ENCODE data around the gene SCG3.
A peak's percentile ranks its signal among the peaks of the same experiment; 100 is the strongest.
"Not testable (repeated sequence)": the region's sequence is repeated elsewhere in the genome, so short reads cannot be mapped to it uniquely, and the experiment has no call there.

SCG3 gene

DNA sequence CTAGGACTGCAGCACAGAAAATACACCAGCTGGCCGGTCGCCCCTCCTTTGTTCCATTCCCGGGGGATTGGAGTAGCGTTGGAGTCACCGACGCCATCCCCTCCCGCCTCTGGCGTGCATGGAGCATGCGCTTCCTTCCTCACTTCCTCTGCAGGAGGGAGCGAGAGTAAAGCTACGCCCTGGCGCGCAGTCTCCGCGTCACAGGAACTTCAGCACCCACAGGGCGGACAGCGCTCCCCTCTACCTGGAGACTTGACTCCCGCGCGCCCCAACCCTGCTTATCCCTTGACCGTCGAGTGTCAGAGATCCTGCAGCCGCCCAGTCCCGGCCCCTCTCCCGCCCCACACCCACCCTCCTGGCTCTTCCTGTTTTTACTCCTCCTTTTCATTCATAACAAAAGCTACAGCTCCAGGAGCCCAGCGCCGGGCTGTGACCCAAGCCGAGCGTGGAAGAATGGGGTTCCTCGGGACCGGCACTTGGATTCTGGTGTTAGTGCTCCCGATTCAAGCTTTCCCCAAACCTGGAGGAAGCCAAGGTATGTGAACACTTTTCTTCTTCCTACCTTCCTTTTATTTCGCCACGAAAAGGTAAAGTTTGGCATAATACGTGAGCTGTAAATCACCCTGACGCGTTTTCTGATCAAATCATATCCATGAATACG lies at the start of gene SCG3:
Gene SCG3, plus strand, starts transcription at position 201 of the 661 bp plus-strand sequence. Its CDS starts 253 bp downstream, at position 454.
- Histone ChIP-seq H3K4me1 (ENCODE audit: insufficient read depth, insufficient read length) (peaks cover 2% of the 10 kb centered on the region), H3K27me3 (ENCODE audit: insufficient read depth, insufficient read length) (peaks cover 6% of the 10 kb centered on the region), H3K9ac (ENCODE audit: insufficient read length, low read depth) (peak within 1 kb of the TSS; percentile 51), H3K9me3 (ENCODE audit: insufficient read depth, low read length) (no peaks in the 10 kb centered on the region), H3K36me3 (ENCODE audit: insufficient read depth, insufficient read length, low read length) (no peaks in the 10 kb centered on the region), H3K4me3 (ENCODE audit: insufficient read length, low read depth) (peak within 1 kb of the TSS; percentile 53)
- peak; percentile 88 for DNase-seq (ENCODE audit: low read depth, low spot score)
- TF ChIP-seq ZNF274 (IDR thresholded peaks at IDR 0.05; ENCODE audit: low read depth, low read length) (no peak), SUZ12 (IDR thresholded peaks at IDR 0.05; ENCODE audit: extremely low read depth, insufficient read depth, insufficient read length) (no peak), YY1 (IDR thresholded peaks at IDR 0.05; ENCODE audit: insufficient read depth, insufficient read length) (no peak)

DNA sequence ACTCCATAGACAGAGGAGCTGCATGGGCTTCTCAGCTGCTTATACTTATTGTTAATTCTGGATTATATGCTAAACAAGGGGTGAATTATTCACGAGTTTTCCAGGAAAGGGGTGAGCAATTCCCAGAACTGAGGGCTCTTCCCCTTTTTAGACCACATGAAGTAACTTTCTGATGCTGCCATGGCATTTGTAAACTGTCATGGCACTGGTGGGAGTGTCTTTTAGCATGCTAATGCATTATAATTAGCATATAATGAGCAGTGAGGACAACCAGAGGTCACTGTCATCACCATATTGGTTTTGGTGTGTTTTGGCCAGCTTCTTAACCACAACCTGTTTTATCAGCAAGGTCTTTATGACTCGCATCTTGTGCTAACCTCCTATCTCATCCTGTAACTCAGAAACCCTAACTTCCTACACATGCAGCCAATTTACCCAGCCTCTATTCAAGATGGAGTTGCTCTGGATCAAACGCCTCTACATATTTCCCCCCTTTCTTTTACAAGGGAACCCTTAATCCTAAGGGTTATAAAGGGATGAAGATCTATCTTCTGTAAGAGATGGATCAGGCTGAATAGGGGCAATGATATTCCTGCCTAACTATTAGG lies 46.6 kb upstream of the SCG3 start:
- no peaks in the 10 kb centered on the region for H3K9me3 ChIP-seq (ENCODE audit: insufficient read depth, low read length)
- no peaks in the 10 kb centered on the region for H3K4me1 ChIP-seq (ENCODE audit: insufficient read depth, insufficient read length)
- DNase-seq (ENCODE audit: low read depth, low spot score) = no peak
- no peaks in the 10 kb centered on the region for H3K36me3 ChIP-seq (ENCODE audit: insufficient read depth, insufficient read length, low read length)
- TF ChIP-seq ZNF274 (IDR thresholded peaks at IDR 0.05; ENCODE audit: low read depth, low read length) = no peak
- TF ChIP-seq SUZ12 (IDR thresholded peaks at IDR 0.05; ENCODE audit: extremely low read depth, insufficient read depth, insufficient read length) = no peak
- TF ChIP-seq YY1 (IDR thresholded peaks at IDR 0.05; ENCODE audit: insufficient read depth, insufficient read length) = no peak
- no peak overlapping the region for H3K9ac ChIP-seq (ENCODE audit: insufficient read length, low read depth)
- no peaks in the 10 kb centered on the region for H3K27me3 ChIP-seq (ENCODE audit: insufficient read depth, insufficient read length)
- H3K4me3 ChIP-seq (ENCODE audit: insufficient read length, low read depth) = no peak overlapping the region

DNA sequence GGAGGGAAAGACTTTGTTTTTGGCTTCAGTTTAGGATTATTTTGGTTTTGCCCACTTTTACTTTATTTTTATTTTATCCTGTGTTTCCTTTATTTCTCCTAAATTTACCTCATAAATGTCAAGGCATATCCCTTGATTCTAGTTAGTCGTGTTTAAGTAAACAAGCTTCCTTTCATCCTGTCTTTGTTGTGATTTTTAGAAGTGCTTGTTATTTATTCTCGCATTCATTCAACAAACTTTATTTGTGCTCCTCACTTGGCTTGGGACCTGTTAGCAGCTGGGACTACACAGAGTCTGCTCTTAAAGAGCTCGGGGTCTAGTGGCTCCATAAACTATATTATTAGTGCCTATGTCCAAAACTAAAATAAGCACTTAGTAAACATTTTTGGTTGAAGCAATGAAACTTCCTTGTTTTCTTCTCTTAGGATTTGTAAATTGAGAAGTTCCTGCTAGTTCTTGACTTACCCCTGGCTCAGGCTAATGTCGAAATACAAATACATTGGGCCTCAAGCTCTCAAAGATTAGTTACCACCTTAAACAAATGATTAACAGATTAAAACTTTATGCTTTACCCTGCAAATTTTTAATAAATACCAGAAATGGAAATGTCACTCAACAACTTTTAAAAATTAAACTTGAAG lies 39.7 kb upstream of the SCG3 start:
- Histone ChIP-seq H3K9ac (ENCODE audit: insufficient read length, low read depth) (no peak overlapping the region), H3K4me3 (ENCODE audit: insufficient read length, low read depth) (no peak overlapping the region), H3K36me3 (ENCODE audit: insufficient read depth, insufficient read length, low read length) (no peaks in the 10 kb centered on the region), H3K4me1 (ENCODE audit: insufficient read depth, insufficient read length) (no peaks in the 10 kb centered on the region), H3K9me3 (ENCODE audit: insufficient read depth, low read length) (no peaks in the 10 kb centered on the region), H3K27me3 (ENCODE audit: insufficient read depth, insufficient read length) (no peaks in the 10 kb centered on the region)
- no peak for DNase-seq (ENCODE audit: low read depth, low spot score)
- TF ChIP-seq ZNF274 (IDR thresholded peaks at IDR 0.05; ENCODE audit: low read depth, low read length) = no peak
- TF ChIP-seq YY1 (IDR thresholded peaks at IDR 0.05; ENCODE audit: insufficient read depth, insufficient read length) = no peak
- TF ChIP-seq SUZ12 (IDR thresholded peaks at IDR 0.05; ENCODE audit: extremely low read depth, insufficient read depth, insufficient read length) = no peak

DNA sequence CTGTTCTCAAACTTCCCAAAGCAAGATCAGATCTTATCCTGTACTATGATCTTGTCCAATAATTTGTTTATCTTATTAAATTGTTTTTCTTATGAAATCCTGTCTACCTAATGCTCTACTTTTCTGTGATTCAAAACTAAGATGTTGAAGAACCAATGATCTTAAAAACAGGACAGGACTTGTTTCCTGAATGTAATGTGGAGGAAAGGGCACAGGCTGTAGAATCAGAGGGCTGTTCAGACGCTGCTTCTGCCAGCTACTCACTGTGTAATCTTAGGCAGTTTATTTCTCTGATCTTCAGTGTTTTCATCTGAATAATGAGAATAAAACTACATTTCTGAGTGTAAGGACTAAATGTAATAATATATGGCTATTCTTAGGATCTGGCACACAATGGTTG lies 38.6 kb upstream of the SCG3 start:
- no peak overlapping the region for H3K9ac ChIP-seq (ENCODE audit: insufficient read length, low read depth)
- TF ChIP-seq ZNF274 (IDR thresholded peaks at IDR 0.05; ENCODE audit: low read depth, low read length) = no peak
- no peak overlapping the region for H3K4me3 ChIP-seq (ENCODE audit: insufficient read length, low read depth)
- H3K36me3 ChIP-seq (ENCODE audit: insufficient read depth, insufficient read length, low read length) = no peaks in the 10 kb centered on the region
- no peaks in the 10 kb centered on the region for H3K4me1 ChIP-seq (ENCODE audit: insufficient read depth, insufficient read length)
- no peaks in the 10 kb centered on the region for H3K27me3 ChIP-seq (ENCODE audit: insufficient read depth, insufficient read length)
- DNase-seq (ENCODE audit: low read depth, low spot score) = no peak
- no peaks in the 10 kb centered on the region for H3K9me3 ChIP-seq (ENCODE audit: insufficient read depth, low read length)

DNA sequence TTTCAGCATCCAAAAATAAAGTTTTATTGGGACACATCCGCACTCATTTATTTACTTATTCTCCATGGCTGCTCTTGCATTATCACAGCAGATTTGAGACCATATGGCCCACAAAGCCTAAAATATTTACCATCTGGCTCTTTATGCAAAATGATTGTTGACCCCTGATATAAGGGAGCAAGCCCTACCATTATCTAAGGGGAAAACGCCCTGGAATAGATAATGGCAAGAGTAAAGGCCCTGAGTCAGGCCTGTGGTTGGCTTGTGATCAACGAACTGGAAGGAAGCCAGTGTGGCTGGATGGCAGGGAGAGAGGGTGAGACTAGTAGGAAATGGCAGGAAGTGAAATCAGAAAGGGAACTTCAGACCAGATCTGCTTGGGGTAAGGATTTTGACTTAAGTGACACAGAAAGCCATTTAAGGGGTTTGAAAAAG lies 34.2 kb upstream of the SCG3 start:
- Histone ChIP-seq H3K9me3 (ENCODE audit: insufficient read depth, low read length) (no peaks in the 10 kb centered on the region), H3K4me3 (ENCODE audit: insufficient read length, low read depth) (no peak overlapping the region), H3K36me3 (ENCODE audit: insufficient read depth, insufficient read length, low read length) (no peaks in the 10 kb centered on the region), H3K4me1 (ENCODE audit: insufficient read depth, insufficient read length) (no peaks in the 10 kb centered on the region), H3K27me3 (ENCODE audit: insufficient read depth, insufficient read length) (no peaks in the 10 kb centered on the region), H3K9ac (ENCODE audit: insufficient read length, low read depth) (no peak overlapping the region)
- TF ChIP-seq SUZ12 (IDR thresholded peaks at IDR 0.05; ENCODE audit: extremely low read depth, insufficient read depth, insufficient read length) (no peak), ZNF274 (IDR thresholded peaks at IDR 0.05; ENCODE audit: low read depth, low read length) (no peak), YY1 (IDR thresholded peaks at IDR 0.05; ENCODE audit: insufficient read depth, insufficient read length) (no peak)
- DNase-seq (ENCODE audit: low read depth, low spot score) = no peak

DNA sequence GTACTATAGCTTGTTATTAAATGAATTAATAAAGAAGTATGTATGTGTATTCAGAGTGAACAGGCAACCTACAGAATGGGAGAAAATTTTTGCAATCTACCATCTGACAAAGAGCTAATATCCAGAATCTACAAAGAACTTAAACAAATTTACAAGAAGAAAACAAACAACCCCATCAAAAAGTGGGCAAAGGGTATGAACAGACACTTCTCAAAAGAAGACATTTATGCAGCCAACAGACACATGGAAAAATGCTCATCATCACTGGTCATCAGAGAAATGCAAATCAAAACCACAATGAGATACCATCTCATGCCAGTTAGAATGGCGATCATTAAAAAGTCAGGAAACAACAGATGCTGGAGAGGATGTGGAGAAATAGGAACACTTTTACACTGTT lies 33.2 kb upstream of the SCG3 start:
- not testable (repeated sequence) for H3K27me3 ChIP-seq (ENCODE audit: insufficient read depth, insufficient read length); H3K36me3 ChIP-seq (ENCODE audit: insufficient read depth, insufficient read length, low read length); H3K9me3 ChIP-seq (ENCODE audit: insufficient read depth, low read length); H3K9ac ChIP-seq (ENCODE audit: insufficient read length, low read depth); H3K4me1 ChIP-seq (ENCODE audit: insufficient read depth, insufficient read length); H3K4me3 ChIP-seq (ENCODE audit: insufficient read length, low read depth); DNase-seq (ENCODE audit: low read depth, low spot score)

DNA sequence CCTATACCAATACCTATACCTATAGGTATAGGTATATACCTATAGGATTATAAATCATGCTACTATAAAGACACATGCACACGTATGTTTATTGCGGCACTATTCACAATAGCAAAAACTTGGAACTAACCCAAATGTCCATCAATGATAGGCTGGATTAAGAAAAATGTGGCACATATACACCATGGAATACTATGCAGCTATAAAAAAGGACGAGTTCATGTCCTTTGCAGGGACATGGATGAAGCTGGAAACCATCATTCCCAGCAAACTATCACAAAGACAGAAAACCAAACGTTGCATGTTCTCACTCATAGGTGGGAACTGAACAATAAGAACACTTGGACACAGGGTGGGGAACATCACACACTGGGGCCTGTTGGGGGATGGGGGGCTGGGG lies 32.7 kb upstream of the SCG3 start:
- H3K9me3 ChIP-seq (ENCODE audit: insufficient read depth, low read length); H3K27me3 ChIP-seq (ENCODE audit: insufficient read depth, insufficient read length); DNase-seq (ENCODE audit: low read depth, low spot score); H3K4me3 ChIP-seq (ENCODE audit: insufficient read length, low read depth); H3K9ac ChIP-seq (ENCODE audit: insufficient read length, low read depth); H3K4me1 ChIP-seq (ENCODE audit: insufficient read depth, insufficient read length); H3K36me3 ChIP-seq (ENCODE audit: insufficient read depth, insufficient read length, low read length): not testable (repeated sequence)
